NOMO-1 treated with DMSO at 0.1 percent for 48 hours (cell line): ENCODE results near the gene PARD3.
A peak's percentile ranks its signal among the peaks of the same experiment; 100 is the strongest.
"Not testable (repeated sequence)": the region's sequence is repeated elsewhere in the genome, so short reads cannot be mapped to it uniquely, and the experiment has no call there.

Experiments
- DNase-seq: peaks from one replicate; lab custom pipeline; 2025; ENCODE audit not compliant: unreplicated experiment; lab: John Stamatoyannopoulos, UW

The PARD3 gene

DNA sequence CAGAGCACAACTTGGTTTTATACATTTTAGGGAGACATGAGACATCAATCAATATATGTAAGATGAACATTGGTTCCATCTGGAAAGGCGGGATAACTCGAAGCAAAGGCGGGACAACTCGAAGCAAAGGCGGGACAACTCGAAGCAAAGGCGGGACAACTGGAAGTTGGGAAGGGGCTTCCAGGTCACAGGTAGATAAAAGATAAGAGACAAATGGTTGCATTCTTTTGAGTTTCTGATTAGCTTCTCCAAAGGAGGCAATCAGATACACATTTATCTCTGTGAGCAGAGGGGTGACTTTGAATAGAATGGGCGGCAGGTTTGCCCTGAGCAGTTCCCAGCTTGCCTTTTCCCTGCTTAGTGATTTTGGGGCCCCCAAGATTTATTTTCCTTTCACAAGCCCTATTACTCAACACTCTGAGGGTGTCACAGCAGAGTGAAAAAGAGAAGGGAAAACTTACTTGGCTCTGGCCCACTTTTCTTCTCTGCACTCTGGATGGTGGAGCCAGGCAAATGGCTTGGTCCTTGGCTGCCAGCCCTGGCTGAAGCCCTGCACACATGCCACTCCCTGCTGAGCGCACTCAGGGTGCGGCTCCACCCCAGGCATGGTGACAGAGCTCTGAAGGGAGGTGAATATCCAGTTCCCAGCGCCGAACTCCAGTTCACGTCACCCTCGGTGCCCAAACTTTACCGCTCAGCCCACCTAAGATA lies 46.7 kb downstream of the PARD3 start:
- no peak for DNase-seq

- no peak for DNase-seq
These were observed 48.1 kb downstream of the PARD3 start for GRCh38 chr10:34766811-34767494.

GRCh38 chr10:34766266-34766600 lies 48.9 kb downstream of the PARD3 start:
- DNase-seq = no peak

DNA sequence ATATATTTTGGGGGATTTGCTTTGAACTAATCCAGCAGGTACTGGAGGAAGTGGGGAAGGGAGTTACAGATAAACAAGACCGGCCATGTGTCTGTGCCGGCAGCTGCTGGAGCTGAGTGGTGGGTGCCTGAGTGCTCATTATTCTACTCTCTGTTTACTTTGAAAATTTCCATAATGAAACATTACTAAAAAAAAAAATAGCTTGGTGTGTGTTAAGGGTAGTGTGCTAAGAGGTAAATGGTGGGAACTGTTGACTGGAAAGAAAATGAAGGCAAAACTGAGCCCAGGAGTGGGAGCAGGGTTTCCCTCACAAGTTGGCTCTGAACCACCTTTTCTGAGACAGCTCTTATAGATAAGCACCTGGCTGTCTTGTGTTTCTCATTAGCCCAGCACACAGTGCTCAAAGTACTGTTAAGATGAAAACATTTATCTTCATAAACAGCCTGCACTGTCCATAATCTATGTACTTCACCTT lies 50.6 kb downstream of the PARD3 start:
- no peak for DNase-seq

- DNase-seq = no peak
These were observed 52.3 kb downstream of the PARD3 start for GRCh38 chr10:34762603-34763299.

GRCh38 chr10:34762156-34762555 lies 52.9 kb downstream of the PARD3 start:
- DNase-seq = no peak

DNA sequence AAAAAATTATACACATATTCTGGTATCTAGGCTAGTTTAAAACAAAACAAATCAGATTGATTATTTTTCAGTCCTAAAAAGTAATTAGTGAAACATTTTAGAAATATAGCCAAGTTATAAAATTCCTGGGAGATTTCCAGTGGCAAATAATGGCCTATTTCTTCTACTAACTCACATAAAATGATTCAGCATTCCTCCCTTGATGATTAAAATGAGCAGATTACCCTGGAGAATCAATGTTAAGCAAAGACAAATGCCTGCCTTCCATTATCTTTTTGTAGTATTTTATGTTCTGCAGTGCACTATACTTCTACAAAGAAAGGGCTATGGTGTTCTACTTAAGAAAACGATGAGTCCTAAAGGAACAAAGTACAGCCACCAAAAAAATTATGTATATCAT lies 53.6 kb downstream of the PARD3 start:
- DNase-seq = no peak

GRCh38 chr10:34760606-34761005 lies 54.5 kb downstream of the PARD3 start:
- no peak for DNase-seq

DNA sequence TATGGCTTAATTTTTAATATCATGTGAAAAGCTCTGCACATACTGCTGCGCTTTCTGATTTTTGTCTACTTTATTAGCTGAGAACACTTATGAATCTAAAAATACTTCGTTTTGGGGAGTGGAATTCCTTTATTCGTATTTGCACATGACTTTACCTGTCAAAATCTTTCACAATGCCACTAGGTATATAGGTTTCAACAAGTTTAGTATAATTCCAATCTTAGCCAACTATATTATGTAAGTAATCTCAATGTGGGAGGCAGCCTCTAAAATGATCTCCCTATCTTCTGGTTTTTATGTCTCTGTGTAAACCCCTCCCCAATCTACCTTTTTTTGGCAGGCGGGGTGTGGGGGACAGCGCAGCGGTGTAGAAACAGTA lies 55.3 kb downstream of the PARD3 start:
- DNase-seq = no peak

DNA sequence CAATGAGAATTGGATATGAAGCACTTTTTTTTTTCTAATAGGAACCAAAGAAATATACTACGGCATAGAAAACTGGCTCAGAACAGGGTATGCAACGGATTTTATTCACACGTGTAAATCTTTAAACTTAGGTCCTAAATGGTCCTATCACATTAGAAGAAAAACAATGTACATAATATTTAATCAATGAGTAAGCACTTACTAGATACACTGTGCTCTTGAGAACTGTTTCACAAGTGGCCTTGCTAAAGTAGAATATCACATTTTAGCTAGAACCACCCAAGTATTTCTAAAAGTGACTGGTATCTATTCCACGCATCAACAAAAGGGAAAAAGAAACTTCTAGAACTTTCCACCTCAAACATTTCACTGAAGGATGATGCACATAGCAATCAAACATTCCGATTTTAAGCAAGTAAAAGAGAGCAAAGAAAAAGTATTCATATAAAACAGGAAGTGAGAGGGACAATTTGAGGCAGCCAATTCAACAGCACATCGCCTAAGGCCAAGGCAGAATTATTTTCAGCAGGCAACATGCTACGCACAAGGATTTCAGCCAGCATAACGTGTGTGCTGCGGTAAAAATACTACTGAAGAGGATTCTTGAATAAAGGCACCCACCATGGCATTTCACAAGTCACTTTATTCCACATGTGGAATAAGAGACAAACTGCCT lies 55.8 kb downstream of the PARD3 start:
- DNase-seq = peak; percentile 1

DNA sequence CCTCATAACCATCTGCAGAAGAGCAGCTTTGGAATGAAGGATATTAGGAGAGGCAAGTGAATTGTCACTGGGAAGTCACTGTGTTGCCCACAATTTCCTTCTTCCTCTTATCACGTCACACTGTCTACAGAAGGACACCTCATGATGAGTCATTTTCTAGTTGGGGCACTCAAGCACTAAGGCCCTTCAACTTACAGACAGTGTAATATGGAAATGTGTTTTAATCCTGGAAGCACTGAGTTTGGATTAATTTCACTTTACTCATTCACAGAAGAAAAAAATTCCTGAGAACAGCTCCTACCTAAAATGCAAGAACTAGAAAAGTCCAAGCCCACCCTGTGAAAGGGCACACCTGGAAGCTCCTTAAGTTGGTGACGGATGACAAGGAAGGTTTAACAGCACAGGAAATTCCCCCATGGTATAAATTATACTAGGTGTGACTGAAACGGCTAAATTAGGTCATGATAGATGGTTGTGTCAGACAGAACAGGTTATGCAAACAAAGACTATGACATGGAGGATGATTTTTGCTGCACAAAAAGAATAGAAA lies 56.6 kb downstream of the PARD3 start:
- peak; percentile 38 for DNase-seq

DNA sequence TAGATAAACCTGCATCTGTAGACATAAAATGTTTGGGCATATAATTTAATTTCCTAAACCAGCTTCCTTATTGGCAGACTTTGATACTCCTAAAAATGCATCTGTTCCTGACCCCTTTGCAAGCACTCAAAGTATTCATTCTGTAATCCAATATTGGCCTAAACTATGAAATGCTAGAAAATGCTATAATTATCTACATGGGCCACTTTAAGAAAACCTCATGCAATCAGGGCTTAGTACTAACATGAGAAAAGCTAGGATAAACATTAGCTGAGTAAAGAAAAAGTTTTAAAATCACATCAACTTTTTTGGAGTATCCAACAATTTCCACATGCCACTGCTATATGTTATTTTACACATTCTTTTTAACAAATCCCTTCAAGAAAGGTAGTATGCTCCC lies 57.2 kb downstream of the PARD3 start:
- DNase-seq = no peak

GRCh38 chr10:34757181-34757580 lies 57.9 kb downstream of the PARD3 start:
- not testable (repeated sequence) for DNase-seq

GRCh38 chr10:34756584-34756983 lies 58.5 kb downstream of the PARD3 start:
- DNase-seq = no peak

DNA sequence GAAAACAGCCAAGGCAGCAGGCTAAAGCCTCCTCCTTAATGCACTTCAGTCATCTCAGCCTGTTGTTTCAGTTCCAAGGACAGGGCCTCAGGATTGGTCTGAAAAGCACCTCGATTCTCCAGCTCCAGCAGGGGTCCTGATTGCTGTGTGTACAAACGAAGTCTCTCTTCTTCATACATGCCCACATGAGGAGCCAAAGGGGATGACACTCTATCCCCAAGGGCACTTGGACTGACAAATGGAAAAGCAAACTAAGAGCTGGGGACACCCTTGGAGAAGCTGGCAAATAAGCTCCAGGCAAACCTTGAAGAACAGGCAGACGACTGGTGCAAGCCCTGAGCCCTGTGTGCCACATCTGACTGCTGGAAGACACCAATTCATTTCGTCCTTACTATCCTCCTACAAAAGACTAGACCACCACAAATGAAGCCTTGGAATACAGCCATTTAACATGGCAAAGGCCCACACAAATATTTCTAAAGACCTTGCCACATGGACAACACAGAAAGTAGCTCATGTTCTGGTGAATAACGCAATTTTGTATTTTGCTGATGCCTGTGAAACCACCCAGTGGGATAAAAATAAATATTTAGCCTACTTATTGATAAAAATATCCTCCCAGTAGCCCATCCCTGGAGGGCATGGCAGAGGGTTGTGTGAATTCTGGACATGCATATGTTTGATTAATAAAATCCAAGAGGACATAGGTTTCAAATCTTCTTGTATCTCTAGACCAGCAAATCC lies 61.9 kb downstream of the PARD3 start:
- no peak for DNase-seq

DNA sequence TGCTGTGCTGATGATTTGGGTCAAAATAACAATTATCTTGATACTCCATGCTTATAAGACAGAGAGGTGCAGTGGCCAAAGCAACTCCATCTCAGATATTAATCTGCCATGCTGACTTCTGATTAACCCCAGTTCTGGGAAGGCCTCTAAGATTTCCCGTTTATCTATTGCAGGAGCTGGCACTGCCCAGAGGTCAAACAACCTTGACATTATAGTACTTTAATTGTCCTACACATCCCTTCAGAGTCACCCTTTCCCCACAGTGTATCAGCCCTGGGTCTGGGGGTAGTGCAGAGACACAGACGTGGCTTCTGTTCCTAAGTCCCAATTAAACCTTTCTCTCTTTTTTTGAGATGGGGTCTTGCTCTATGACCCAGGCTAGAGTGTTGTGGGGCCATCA lies 63.8 kb downstream of the PARD3 start:
- DNase-seq = no peak

DNA sequence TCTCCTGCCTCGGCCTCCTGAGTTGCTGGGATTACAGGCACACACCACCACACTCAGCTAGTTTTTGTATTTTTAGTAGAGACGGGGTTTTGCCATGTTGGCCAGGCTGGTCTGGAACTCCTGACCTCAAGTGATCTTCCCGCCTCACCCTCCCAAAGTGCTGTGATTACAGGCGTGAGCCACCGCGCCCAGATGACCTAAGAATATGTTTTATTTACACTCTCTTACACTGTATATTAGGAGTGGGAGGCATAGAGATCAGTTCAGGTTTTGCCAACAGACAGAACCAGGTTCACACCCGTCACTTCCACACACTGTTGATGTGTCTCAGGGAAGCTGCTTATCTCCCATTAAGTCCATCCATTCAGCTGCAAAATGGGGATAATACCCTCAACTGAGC lies 64.3 kb downstream of the PARD3 start:
- not testable (repeated sequence) for DNase-seq

GRCh38 chr10:34748767-34749166 lies 66.3 kb downstream of the PARD3 start:
- no peak for DNase-seq

DNA sequence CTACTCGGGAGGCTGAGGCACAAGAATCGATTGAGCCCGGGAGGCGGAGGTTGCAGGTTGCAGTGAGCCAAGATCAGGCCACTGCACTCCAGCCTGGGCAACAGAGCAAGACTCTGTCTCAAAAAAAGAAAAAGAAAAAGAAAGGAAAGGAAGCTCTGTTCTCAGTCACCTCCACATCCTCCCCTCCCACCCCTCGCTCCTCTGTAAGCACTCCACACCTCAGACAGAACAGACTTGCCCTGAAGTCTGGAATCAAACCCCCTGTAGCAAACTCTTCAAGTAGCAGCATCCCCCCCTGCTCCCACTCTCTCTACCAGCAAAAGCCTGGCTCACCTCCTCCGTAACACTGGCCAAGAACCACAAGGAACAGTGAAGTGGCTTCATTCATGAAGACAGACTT lies 66.7 kb downstream of the PARD3 start:
- no peak for DNase-seq

GRCh38 chr10:34746094-34746493 lies 69.0 kb downstream of the PARD3 start:
- DNase-seq = no peak

GRCh38 chr10:34745244-34745643 lies 69.9 kb downstream of the PARD3 start:
- DNase-seq = no peak
